Subcutaneous abdominal adipose tissue (tissue), 5 donors: ENCODE results near the gene FAM9B.

ENCODE experiments used
- H3K27ac ChIP-seq: one replicate; pipeline ENCODE4 v1.7.0; 2013; ENCODE audit warnings: low read depth, mild to moderate bottlenecking, inconsistent platforms, low read length, moderate library complexity
- H3K27me3 ChIP-seq, 5 donors: one replicate each; pipeline ENCODE4 v1.7.0; 2013; ENCODE audit warnings: low read length in 5 of 5, inconsistent platforms in 1 of 5; ENCODE audit not compliant: control insufficient read depth in 5 of 5, insufficient read depth in 4 of 5
- H3K36me3 ChIP-seq, 5 donors: one replicate each; pipeline ENCODE4 v1.7.0; 2013; ENCODE audit warnings: low read length in 5 of 5; ENCODE audit not compliant: control insufficient read depth in 5 of 5, insufficient read depth in 5 of 5
- H3K4me1 ChIP-seq, 5 donors: one replicate each; pipeline ENCODE4 v1.7.0; 2013; ENCODE audit warnings: low read length in 5 of 5, mild to moderate bottlenecking in 3 of 5, moderate library complexity in 1 of 5; ENCODE audit not compliant: control insufficient read depth in 5 of 5, insufficient read depth in 5 of 5
- H3K4me3 ChIP-seq, 5 donors: one replicate each; pipeline ENCODE4 v1.7.0; 2013; ENCODE audit warnings: low read length in 5 of 5, low read depth in 1 of 5
- H3K9ac ChIP-seq, 5 donors: one replicate each; pipeline ENCODE4 v1.7.0; 2013; ENCODE audit warnings: low read length in 5 of 5, mild to moderate bottlenecking in 4 of 5, moderate library complexity in 3 of 5
- H3K9me3 ChIP-seq, 5 donors: one replicate each; pipeline ENCODE4 v1.7.0; 2013; ENCODE audit warnings: low read length in 5 of 5; ENCODE audit not compliant: control insufficient read depth in 5 of 5
- donor health status: healthy.
- donor health status: healthy.
- donor health status: healthy.
- donor health status: healthy.
- donor health status: healthy.

FAM9B gene

GRCh38 chrX:9033989-9034388 is at the start of gene FAM9B:
FAM9B (minus strand) TSS chrX:9034127; CDS start chrX:9032986, 1,141 bp downstream.
- Histone ChIP-seq H3K4me3 (no peak within 1 kb of the TSS), H3K27ac (no peak within 1 kb of the TSS), H3K9me3 (no peaks in the 10 kb centered on the region), H3K27me3 (peaks cover 0 to 4% (median 0%) of the 10 kb centered on the region in 5 donors), H3K36me3 (no peaks in the 10 kb centered on the region), H3K9ac (no peak within 1 kb of the TSS), H3K4me1 (no peaks in the 10 kb centered on the region)

GRCh38 chrX:9081271-9081670 is 47.3 kb upstream of the FAM9B start:
- Histone ChIP-seq H3K4me1 (no peaks in the 10 kb centered on the region), H3K4me3 (no peak overlapping the region), H3K27me3 (no peaks in the 10 kb centered on the region), H3K36me3 (no peaks in the 10 kb centered on the region), H3K9me3 (peaks cover 0 to 13% (median 7%) of the 10 kb centered on the region in 5 donors), H3K9ac (no peak overlapping the region), H3K27ac (no peak overlapping the region)

GRCh38 chrX:9074326-9074725 is 40.4 kb upstream of the FAM9B start:
- Histone ChIP-seq H3K4me3 (no peak overlapping the region), H3K9me3 (no peaks in the 10 kb centered on the region)

GRCh38 chrX:9072281-9072680 is 38.4 kb upstream of the FAM9B start:
- Histone ChIP-seq H3K27ac (no peak overlapping the region), H3K4me1 (no peaks in the 10 kb centered on the region), H3K9me3 (no peaks in the 10 kb centered on the region), H3K27me3 (peaks cover 0 to 5% (median 3%) of the 10 kb centered on the region in 5 donors), H3K4me3 (no peak overlapping the region), H3K36me3 (no peaks in the 10 kb centered on the region), H3K9ac (no peak overlapping the region)

More at GRCh38 chrX:9074326-9074725, 40.4 kb upstream of the FAM9B start:
- Histone ChIP-seq H3K36me3 (no peaks in the 10 kb centered on the region), H3K27ac (no peak overlapping the region), H3K9ac (no peak overlapping the region), H3K4me1 (no peaks in the 10 kb centered on the region), H3K27me3 (peaks cover 0 to 3% (median 2%) of the 10 kb centered on the region in 5 donors)

GRCh38 chrX:9071031-9071650 is 37.2 kb upstream of the FAM9B start:
- H3K4me3 ChIP-seq, result no peak overlapping the region
- H3K4me1 ChIP-seq, result no peaks in the 10 kb centered on the region

GRCh38 chrX:9069573-9069972 is 35.6 kb upstream of the FAM9B start:
- no peaks in the 10 kb centered on the region for H3K36me3 ChIP-seq
- peaks cover 0 to 5% (median 0%) of the 10 kb centered on the region in 5 donors for H3K9me3 ChIP-seq
- H3K9ac ChIP-seq, result no peak overlapping the region
- no peak overlapping the region for H3K27ac ChIP-seq
- no peak overlapping the region for H3K4me3 ChIP-seq
- no peaks in the 10 kb centered on the region for H3K4me1 ChIP-seq
- H3K27me3 ChIP-seq, result peaks cover 0 to 5% (median 0%) of the 10 kb centered on the region in 5 donors

More at GRCh38 chrX:9071031-9071650, 37.2 kb upstream of the FAM9B start:
- Histone ChIP-seq H3K9ac (no peak overlapping the region), H3K27me3 (peaks cover 0 to 5% (median 3%) of the 10 kb centered on the region in 5 donors), H3K27ac (no peak overlapping the region), H3K9me3 (no peaks in the 10 kb centered on the region), H3K36me3 (no peaks in the 10 kb centered on the region)

- no peak overlapping the region for H3K27ac ChIP-seq
- peaks cover 0 to 9% (median 0%) of the 10 kb centered on the region in 5 donors for H3K27me3 ChIP-seq
- no peak overlapping the region for H3K9ac ChIP-seq
- H3K4me1 ChIP-seq, result no peaks in the 10 kb centered on the region
- no peaks in the 10 kb centered on the region for H3K36me3 ChIP-seq
- peaks cover 0 to 5% (median 0%) of the 10 kb centered on the region in 5 donors for H3K9me3 ChIP-seq
- H3K4me3 ChIP-seq, result no peak overlapping the region
Observed at GRCh38 chrX:9064694-9065093, 30.8 kb upstream of the FAM9B start.

- H3K36me3 ChIP-seq, result no peaks in the 10 kb centered on the region
- no peak overlapping the region for H3K27ac ChIP-seq
- no peak overlapping the region for H3K9ac ChIP-seq
- no peaks in the 10 kb centered on the region for H3K4me1 ChIP-seq
- peaks cover 0 to 3% (median 0%) of the 10 kb centered on the region in 5 donors for H3K27me3 ChIP-seq
- H3K4me3 ChIP-seq, result no peak overlapping the region
- peaks cover 0 to 5% (median 0%) of the 10 kb centered on the region in 5 donors for H3K9me3 ChIP-seq
Observed at GRCh38 chrX:9062641-9063040, 28.7 kb upstream of the FAM9B start.

- no peak overlapping the region for H3K27ac ChIP-seq
- H3K9ac ChIP-seq, result no peak overlapping the region
- no peaks in the 10 kb centered on the region for H3K9me3 ChIP-seq
- no peak overlapping the region for H3K4me3 ChIP-seq
- H3K4me1 ChIP-seq, result no peaks in the 10 kb centered on the region
- H3K27me3 ChIP-seq, result peaks cover 0 to 6% (median 0%) of the 10 kb centered on the region in 5 donors
- no peaks in the 10 kb centered on the region for H3K36me3 ChIP-seq
Observed at GRCh38 chrX:9055354-9055753, 21.4 kb upstream of the FAM9B start.

- no peaks in the 10 kb centered on the region for H3K4me1 ChIP-seq
Observed at GRCh38 chrX:9052081-9052480, 18.2 kb upstream of the FAM9B start.

More at GRCh38 chrX:9052081-9052480, 18.2 kb upstream of the FAM9B start:
- H3K9ac ChIP-seq, result no peak overlapping the region
- no peak overlapping the region for H3K4me3 ChIP-seq
- no peaks in the 10 kb centered on the region for H3K9me3 ChIP-seq
- no peak overlapping the region for H3K27ac ChIP-seq
- no peaks in the 10 kb centered on the region for H3K36me3 ChIP-seq
- peaks cover 0 to 7% (median 2%) of the 10 kb centered on the region in 5 donors for H3K27me3 ChIP-seq
